ENCODE data around the gene CACNB2. TPM values are rescaled to one million over a fixed set of nuclear protein-coding genes. Genes with fewer than 3 reads are reported as not detected.

The CACNB2 gene
- total and polyA plus RNA-seq, 2 donors (not counting 3 experiments of a cell fraction or from before 2014, with no cell fraction given), result not detected

DNA sequence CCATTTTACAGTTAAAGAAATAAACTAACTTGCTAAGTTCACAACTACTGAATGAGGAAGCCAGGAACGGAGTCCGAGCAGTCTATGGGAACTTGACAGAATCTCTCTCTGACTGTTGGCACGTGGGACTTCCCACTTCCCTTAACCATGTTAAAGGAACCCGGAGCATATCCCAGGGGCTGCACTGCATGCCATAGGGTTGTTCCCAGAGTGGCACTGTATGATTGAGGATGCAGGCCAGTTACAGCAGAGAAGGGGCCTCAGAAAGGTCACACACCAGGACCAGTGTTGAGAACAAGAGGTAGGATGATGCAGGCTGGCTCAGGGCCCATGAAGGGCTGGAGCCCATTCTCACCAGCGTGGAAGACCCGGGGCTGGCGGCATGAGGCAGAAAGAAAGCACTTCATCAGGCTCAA is 309.4 kb downstream of the CACNB2 start:
- Histone ChIP-seq H3K27me3 (ENCODE audit: control insufficient read depth in 2 of 2, insufficient read depth in 2 of 2, low read length in 2 of 2) (no peaks in the 10 kb centered on the region), H3K4me3 (replicated peaks in 1 of 3; ENCODE audit: insufficient read depth in 1 of 3, low read depth in 1 of 3, low read length in 3 of 3) (no peak overlapping the region), H3K4me2 (ENCODE audit: insufficient read depth, low read length) (no peak overlapping the region), H3K9me1 (replicated peaks; ENCODE audit: control insufficient read depth, extremely low read depth, insufficient read depth, low read length) (no peaks in the 10 kb centered on the region), H3K36me3 (ENCODE audit: control insufficient read depth in 2 of 2, extremely low read depth in 1 of 2, insufficient read depth in 2 of 2, low read length in 2 of 2) (no peaks in the 10 kb centered on the region), H3K27ac (ENCODE audit: insufficient read depth, low read depth, low read length) (no peak overlapping the region), H3K9me3 (replicated peaks; ENCODE audit: control insufficient read depth, insufficient read depth, low read length) (no peaks in the 10 kb centered on the region), H3K4me1 (ENCODE audit: control insufficient read depth, extremely low read depth, insufficient read depth, low read length) (no peaks in the 10 kb centered on the region), H3K79me2 (ENCODE audit: control insufficient read depth, insufficient read depth, low read length) (no peaks in the 10 kb centered on the region), H3K9ac (replicated peaks; ENCODE audit: extremely low read depth, insufficient read depth, low read length) (no peak overlapping the region), H4K20me1 (replicated peaks; ENCODE audit: control insufficient read depth, extremely low read depth, insufficient read depth, low read length) (no peaks in the 10 kb centered on the region), H2AFZ (ENCODE audit: low read depth, low read length) (no peak overlapping the region)
- ChIA-PET CTCF (no interaction called here), POLR2A (no interaction called here)
- TF ChIP-seq, protein P1, sequence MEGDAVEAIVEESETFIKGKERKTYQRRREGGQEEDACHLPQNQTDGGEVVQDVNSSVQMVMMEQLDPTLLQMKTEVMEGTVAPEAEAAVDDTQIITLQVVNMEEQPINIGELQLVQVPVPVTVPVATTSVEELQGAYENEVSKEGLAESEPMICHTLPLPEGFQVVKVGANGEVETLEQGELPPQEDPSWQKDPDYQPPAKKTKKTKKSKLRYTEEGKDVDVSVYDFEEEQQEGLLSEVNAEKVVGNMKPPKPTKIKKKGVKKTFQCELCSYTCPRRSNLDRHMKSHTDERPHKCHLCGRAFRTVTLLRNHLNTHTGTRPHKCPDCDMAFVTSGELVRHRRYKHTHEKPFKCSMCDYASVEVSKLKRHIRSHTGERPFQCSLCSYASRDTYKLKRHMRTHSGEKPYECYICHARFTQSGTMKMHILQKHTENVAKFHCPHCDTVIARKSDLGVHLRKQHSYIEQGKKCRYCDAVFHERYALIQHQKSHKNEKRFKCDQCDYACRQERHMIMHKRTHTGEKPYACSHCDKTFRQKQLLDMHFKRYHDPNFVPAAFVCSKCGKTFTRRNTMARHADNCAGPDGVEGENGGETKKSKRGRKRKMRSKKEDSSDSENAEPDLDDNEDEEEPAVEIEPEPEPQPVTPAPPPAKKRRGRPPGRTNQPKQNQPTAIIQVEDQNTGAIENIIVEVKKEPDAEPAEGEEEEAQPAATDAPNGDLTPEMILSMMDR (IDR thresholded peaks at IDR 0.05; ENCODE audit: extremely low read depth in 1 of 2, insufficient read depth in 1 of 2, low read depth in 1 of 2, low read length in 2 of 2), result no peak
- TF ChIP-seq POLR2AphosphoS5 (IDR thresholded peaks at IDR 0.05; ENCODE audit: insufficient read depth, low read depth, low read length) (no peak), FOS (IDR thresholded peaks at IDR 0.05; ENCODE audit: borderline replicate concordance, insufficient read depth, low read length) (no peak), MYC (IDR thresholded peaks at IDR 0.05; ENCODE audit: low read depth, low read length) (no peak), GATA2 (IDR thresholded peaks at IDR 0.05; ENCODE audit: insufficient read depth, insufficient read length, low read depth, low read length) (no peak), EZH2 (IDR thresholded peaks at IDR 0.05; ENCODE audit: borderline replicate concordance, low read depth, low read length, severe bottlenecking) (no peak), JUN (IDR thresholded peaks at IDR 0.05; ENCODE audit: borderline replicate concordance, insufficient read depth, insufficient read length, low read depth) (no peak), POLR2A (IDR thresholded peaks at IDR 0.05; ENCODE audit: low read depth, low read length) (no peak)
- TF ChIP-seq, protein P2, sequence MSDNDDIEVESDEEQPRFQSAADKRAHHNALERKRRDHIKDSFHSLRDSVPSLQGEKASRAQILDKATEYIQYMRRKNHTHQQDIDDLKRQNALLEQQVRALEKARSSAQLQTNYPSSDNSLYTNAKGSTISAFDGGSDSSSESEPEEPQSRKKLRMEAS (IDR thresholded peaks at IDR 0.05; ENCODE audit: insufficient read depth, insufficient read length), result no peak
- intact Hi-C loops (cut with micrococcal nuclease) (no loop called here), dilution Hi-C loops (cut with MboI; ENCODE audit: extremely low pct_ligation_motif_present, low sequenced_read_pairs) (no loop called here)
- BruUV-seq (replicated peaks), result no TSS peak
- DNase-seq (ENCODE audit: low read depth, low spot score), result no peak
- FAIRE-seq, result no peak

Data from endothelial cell of umbilical vein (primary cell).